ENCODE data around the gene KRT20.
"Not testable (repeated sequence)": the region's sequence is repeated elsewhere in the genome, so short reads cannot be mapped to it uniquely, and the experiment has no call there.

The KRT20 gene

DNA sequence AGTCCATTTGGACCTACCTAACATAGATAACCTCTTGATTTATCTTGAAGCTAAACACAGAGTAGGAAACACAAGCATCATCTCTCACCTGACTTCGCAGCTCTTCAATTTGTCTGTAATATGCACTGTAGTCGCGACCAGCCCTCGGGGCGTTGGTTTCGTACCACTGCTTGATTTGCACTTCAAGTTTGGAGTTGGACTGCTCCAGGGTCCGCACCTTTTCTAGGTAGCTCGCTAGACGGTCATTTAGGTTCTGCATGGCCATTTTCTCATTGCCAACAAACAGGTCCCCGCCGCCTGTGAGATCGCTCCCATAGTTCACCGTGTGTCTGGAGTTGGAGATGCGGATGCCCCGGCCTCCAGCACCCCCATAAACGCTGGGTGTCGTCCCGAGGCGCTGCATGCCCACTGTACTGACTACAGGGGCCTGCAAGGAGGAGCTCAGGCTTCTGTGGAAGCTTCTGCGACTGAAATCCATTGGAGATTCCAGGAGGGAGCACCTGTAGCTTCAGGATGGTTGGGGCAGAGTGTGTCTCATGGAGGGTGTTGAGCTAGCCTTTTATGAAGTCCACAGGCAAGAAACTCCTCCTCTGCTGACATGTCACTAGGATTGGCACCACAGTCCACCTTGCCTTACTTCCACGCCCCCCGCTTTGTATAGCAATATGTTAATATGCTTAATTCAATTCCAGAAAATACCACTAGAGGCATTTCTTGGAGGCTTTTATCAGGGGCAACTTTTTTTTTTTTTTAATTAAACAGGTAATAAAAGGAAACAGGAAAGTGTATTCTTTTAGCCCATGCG, at the start of gene KRT20:
KRT20 (minus strand) TSS at position 535 of the 805 bp plus-strand sequence; CDS start at position 478, 57 bp downstream.
- DNase-seq = no peak

GRCh38 chr17:40932608-40933007, 47.6 kb upstream of the KRT20 start:
- no peak for DNase-seq

DNA sequence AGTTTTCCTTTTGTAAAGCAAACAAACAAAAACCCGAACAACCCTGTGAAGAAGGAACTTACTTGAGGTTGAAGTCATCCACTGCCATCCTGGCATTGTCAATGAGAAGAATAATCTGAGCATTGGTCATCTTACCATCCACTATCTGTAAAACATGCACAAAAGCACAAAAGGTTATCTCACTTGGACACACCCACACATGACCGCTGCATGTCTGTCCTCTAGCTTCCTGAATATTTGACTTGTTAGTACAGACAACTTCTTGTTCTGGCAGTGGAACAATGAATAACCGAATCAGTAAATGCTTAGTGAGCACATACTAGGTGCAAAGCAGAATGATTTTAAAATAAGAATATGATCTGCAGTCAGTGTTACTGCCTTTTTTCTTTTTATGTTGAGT, 46.3 kb upstream of the KRT20 start:
- DNase-seq = no peak

DNA sequence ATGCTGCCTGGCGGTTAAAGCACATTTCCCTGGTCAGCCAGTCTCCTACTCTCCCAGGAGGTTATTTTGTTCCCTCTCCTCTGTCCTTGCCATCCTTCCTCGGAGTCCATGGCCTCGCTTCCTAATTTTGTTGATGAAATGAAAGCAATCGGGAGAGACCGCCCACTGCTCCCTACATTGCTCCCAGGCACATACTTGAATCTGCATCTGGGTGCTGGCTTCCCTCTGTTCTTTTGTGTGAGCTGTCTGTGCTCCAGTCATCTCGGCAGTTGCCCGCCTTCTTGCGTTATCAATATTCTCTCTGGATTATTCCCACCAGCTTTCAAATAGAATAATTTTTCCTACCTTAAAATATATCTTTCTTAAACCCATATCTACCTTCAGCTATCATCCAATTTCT, 41.3 kb upstream of the KRT20 start:
- DNase-seq = no peak

GRCh38 chr17:40922239-40922638, 37.2 kb upstream of the KRT20 start:
- DNase-seq = no peak

- no peak for DNase-seq
Observed at GRCh38 chr17:40921026-40921425, 36.0 kb upstream of the KRT20 start.

DNA sequence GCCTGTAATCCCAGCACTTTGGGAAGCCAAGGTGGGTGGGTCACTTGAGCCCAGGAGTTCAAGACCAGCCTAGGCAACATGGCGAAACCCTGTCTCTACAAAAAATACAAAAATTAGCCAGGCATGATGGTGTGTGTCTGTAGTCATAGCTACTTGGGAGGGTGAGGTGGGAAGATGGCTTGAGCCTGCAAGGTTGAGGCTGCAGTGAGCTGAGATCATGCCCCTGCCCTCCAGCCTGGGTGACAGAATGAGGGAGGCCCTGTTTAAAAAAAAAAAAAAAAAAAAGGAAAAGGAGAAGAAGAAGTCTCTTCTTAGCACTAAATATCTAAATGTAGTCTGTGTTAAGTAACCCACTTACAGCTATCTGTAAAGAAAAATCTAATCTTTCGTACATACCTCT, 32.1 kb upstream of the KRT20 start:
- DNase-seq = not testable (repeated sequence)

GRCh38 chr17:40916366-40916765, 31.3 kb upstream of the KRT20 start:
- DNase-seq = no peak

GRCh38 chr17:40915721-40916256, 30.7 kb upstream of the KRT20 start:
- DNase-seq = no peak

GRCh38 chr17:40915199-40915661, 30.2 kb upstream of the KRT20 start:
- no peak for DNase-seq

GRCh38 chr17:40914075-40914855, 29.2 kb upstream of the KRT20 start:
- DNase-seq = no peak

DNA sequence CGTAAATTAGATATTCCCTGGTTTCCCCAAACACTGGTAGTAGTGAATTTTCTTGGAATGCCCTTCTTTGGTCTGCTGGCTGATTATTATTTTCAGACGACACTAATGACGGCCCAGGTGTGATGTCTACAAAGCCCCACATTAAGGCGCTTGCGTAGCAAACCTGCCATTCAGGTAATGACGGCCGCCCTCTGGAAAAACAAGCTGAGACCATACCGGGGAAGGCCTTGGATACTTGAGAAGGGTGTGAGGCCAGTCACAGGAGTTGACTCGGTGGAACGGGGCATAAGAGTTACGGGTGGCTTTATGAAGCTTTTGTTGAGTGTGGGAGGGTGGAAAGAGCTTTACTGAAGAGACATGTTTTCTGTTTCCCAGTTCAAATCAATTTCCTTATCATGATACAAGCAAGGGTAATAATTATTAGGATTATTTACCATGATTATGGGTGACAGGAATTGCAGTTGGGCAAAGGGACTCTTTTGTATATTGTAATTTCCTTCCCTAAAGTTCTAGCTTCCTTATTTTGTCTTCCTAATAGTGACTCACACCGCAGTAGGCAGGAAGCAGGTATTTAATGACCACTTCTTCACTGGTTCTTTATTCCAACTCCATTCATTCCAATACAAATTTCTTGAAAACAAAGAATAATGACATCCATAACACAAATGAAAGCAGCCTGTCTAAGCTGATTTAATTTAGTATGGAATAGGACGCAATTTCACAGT, 27.6 kb upstream of the KRT20 start:
- no peak for DNase-seq

DNA sequence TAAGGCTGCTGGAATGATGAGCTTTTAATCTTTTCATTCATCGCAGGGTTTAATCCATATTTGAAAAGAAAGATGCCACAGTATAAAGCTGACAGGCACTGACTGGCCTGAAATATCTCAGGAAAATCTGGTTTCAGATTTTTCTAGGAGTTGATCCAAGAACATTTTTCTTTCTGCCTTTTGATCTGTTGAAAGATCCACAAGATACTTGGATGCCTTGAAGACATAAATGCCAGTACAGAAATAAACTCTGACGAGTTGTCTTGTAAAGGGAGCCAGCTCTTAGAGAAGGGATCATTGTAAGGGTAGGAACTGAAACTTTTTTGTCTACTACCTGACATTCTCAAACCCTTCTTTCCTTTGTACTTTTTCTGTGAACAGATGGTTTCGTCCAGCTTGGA, 25.4 kb upstream of the KRT20 start:
- no peak for DNase-seq

DNA sequence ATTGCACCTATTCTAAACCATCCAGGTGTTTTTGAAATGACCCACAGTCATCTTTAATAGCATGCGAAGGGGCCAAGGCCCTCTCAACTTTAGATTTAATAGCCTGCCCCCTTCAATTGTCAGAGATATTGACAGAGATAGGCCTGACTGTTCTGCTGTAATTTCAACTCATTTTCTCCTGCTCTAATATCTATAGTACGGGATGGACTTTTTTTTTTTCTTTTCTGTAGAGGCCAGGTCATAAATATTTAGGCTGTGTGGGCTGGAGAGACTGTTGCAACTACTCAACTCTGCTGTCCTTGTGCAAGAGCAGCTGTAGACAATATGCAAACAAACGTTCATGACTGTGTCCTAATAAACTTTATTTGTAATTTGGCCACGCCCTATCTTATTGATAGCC, 24.7 kb upstream of the KRT20 start:
- DNase-seq = peak; percentile 57

- DNase-seq = peak; percentile 88
Observed at GRCh38 chr17:40909351-40909750, 24.3 kb upstream of the KRT20 start.

DNA sequence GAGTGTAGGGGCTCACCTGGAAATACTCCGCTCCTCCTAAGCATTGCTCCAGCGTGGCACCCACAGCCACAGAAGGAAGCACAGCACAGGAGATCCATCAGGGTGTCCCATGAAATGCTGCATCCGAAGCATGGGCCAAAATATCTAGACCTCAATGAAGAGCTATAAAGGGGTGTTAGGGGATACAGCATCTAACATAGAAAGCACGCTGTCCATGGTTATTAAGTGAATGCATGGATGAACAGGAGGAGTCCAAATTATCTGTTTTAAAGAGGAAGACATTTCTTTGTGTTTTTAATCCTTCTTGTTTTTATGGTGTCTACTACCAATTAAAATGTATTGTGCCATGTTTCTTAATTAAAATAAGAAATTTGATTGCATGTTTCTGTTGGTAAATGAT, 21.6 kb upstream of the KRT20 start:
- no peak for DNase-seq

GRCh38 chr17:40905370-40905769, 20.3 kb upstream of the KRT20 start:
- DNase-seq = no peak

DNA sequence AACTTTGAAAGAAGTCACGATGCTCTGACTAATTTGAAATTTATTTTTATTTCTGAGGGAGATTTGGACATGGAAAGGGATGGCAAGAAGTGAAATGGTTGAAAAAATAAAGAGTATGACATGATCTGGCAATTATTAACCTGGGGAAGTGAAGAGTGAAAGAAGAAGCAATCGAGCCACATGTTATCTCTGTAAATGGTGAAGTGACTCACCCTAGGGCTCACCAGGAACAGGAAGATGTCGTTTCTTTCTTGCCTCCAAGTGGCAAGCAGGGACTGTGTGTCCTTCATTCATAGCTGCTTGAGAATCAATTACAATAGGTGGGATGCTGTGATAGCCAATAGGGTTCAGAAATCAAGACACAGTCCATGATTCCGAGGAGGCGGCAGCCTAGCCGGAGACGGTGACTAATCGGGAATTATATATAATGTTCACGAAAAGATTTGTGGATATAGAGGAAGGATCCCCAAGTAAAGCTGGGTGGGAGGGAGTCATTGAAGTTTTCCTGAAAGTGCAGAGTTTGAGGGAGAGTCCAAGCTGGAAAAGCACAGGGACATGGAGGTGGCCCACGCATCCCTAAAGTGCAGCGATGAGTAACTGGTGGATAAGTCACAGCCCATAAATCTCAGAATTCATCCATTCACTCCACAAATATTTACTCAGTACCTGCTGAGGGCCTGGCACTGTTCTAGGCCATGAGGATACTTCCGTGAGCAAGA, 18.2 kb upstream of the KRT20 start:
- DNase-seq = no peak

DNA sequence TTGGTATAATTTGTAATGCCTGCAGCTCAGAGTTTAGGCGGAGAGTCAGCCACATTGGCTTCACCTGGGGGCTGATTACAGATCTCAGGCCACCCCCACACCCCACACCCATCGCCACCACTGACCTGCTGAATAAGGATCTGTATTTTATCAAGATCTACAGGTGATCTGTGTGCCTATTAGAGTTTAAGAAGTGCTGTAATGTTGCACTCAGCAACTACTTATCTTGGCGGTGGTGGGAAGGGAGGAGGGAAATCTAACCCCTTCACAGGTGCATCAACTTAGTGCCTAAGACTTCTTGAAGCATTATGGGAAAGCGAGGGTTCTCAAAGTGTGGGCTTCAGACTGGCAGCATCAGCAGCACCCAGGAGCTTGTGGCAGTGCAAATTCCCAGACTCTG, 17.5 kb upstream of the KRT20 start:
- DNase-seq = no peak

GRCh38 chr17:40901981-40902474, 17.0 kb upstream of the KRT20 start:
- no peak for DNase-seq

GRCh38 chr17:40900809-40901356, 15.8 kb upstream of the KRT20 start:
- DNase-seq = no peak

- DNase-seq = no peak
Observed at GRCh38 chr17:40896916-40897455, 11.9 kb upstream of the KRT20 start.
